Measurements from ENCODE around the gene NRXN3.

NRXN3 gene

GRCh38 chr14:79820866-79821535, 1650.8 kb downstream of the NRXN3 start:
- no peak for TF ChIP-seq CTCF (IDR thresholded peaks at IDR 0.05; ENCODE audit: low read depth, low read length)
- DNase-seq (ENCODE audit: extremely low read depth, low read depth), result no peak

- TF ChIP-seq CTCF (IDR thresholded peaks at IDR 0.05; ENCODE audit: low read depth, low read length), result no peak
- no peak for DNase-seq (ENCODE audit: extremely low read depth, low read depth)
These were observed 1651.9 kb downstream of the NRXN3 start for GRCh38 chr14:79822034-79822433.

- TF ChIP-seq CTCF (IDR thresholded peaks at IDR 0.05; ENCODE audit: low read depth, low read length), result no peak
- no peak for DNase-seq (ENCODE audit: extremely low read depth, low read depth)
These were observed 1654.9 kb downstream of the NRXN3 start for GRCh38 chr14:79825046-79825521.

GRCh38 chr14:79826362-79826761, 1656.2 kb downstream of the NRXN3 start:
- no peak for TF ChIP-seq CTCF (IDR thresholded peaks at IDR 0.05; ENCODE audit: low read depth, low read length)

GRCh38 chr14:79829405-79830166, 1659.4 kb downstream of the NRXN3 start:
- no peak for DNase-seq (ENCODE audit: extremely low read depth, low read depth)
- TF ChIP-seq CTCF (IDR thresholded peaks at IDR 0.05; ENCODE audit: low read depth, low read length), result no peak

More at GRCh38 chr14:79826362-79826761, 1656.2 kb downstream of the NRXN3 start:
- DNase-seq (ENCODE audit: extremely low read depth, low read depth), result no peak

- DNase-seq (ENCODE audit: extremely low read depth, low read depth), result no peak
- TF ChIP-seq CTCF (IDR thresholded peaks at IDR 0.05; ENCODE audit: low read depth, low read length), result no peak
These were observed 1661.2 kb downstream of the NRXN3 start for GRCh38 chr14:79831195-79831892.

- no peak for DNase-seq (ENCODE audit: extremely low read depth, low read depth)
- TF ChIP-seq CTCF (IDR thresholded peaks at IDR 0.05; ENCODE audit: low read depth, low read length), result no peak
These were observed 1663.6 kb downstream of the NRXN3 start for GRCh38 chr14:79833781-79834180.
